Gastrocnemius medialis (tissue), 4 donors: ENCODE data around the gene MSTN. TPM values are rescaled to one million over a fixed set of nuclear protein-coding genes. Genes with fewer than 3 reads are reported as not detected.
"Not testable (repeated sequence)": the region's sequence is repeated elsewhere in the genome, so short reads cannot be mapped to it uniquely, and the experiment has no call there.

Experiments
- ATAC-seq, 2 donors: fragments of 150-250 bp; one replicate each; pipeline ENCODE4 v1.9.1; 2016
- DNase-seq, 2 donors: peaks; one replicate each; pipeline ENCODE4 v3.0.0-alpha.2; 2019
- H3K27ac ChIP-seq, 4 donors: fragments of 200-600 bp; sonication (generic); 1 replicate in 1 of 4; 2 replicates in 3 of 4; pipeline ENCODE4 v1.5.1; 2016 to 2018; ENCODE audit warnings: mild to moderate bottlenecking in 2 of 4, moderate library complexity in 1 of 4
- H3K27me3 ChIP-seq, 3 donors: fragments of 200-600 bp; sonication (generic) in 2 of 3; 1 replicate in 1 of 3; 2 replicates in 2 of 3; pipeline versions ENCODE4 v1.5.1 to v1.6.0; 2016 to 2019; ENCODE audit warnings: mild to moderate bottlenecking in 1 of 3, moderate library complexity in 1 of 3
- H3K36me3 ChIP-seq, 2 donors: fragments of 200-600 bp; sonication (generic) in 1 of 2; one replicate each; pipeline ENCODE4 v1.5.1; 2017 to 2018
- H3K4me1 ChIP-seq, 2 donors: fragments of 200-600 bp; sonication (generic) in 1 of 2; one replicate each; pipeline ENCODE4 v1.5.1; 2016 to 2017; ENCODE audit warnings: mild to moderate bottlenecking in 2 of 2
- H3K4me3 ChIP-seq, 4 donors: fragments of 200-600 bp; sonication (generic) in 3 of 4; 1 replicate in 1 of 4; 2 replicates in 3 of 4; pipeline ENCODE4 v1.5.1; 2016 to 2019; ENCODE audit warnings: mild to moderate bottlenecking in 2 of 4
- H3K9me3 ChIP-seq, 3 donors: fragments of 200-600 bp; sonication (generic) in 2 of 3; 1 replicate in 1 of 3; 2 replicates in 2 of 3; pipeline ENCODE4 v1.5.1; 2016 to 2019
- POLR2A ChIP-seq, 2 donors: fragments of 450-650 bp; IDR thresholded peaks; one replicate each; pipeline ENCODE4 v1.6.1; 2017; ENCODE audit warnings: antibody characterized with exemption in 2 of 2, mild to moderate bottlenecking in 2 of 2, moderate library complexity in 2 of 2
- in situ Hi-C, 4 donors: fragments of 200-750 bp; cut with MboI; loops; one replicate each; pipeline versions ENCODE4 v1.15.0 to v1.8.0; 2017; ENCODE audit warnings: low sequenced_read_pairs in 4 of 4
- intact Hi-C: fragments of 100-400 bp; cut with DNase I; formaldehyde crosslinking; loops from one replicate; pipeline ENCODE4 v1.15.1; 2023; ENCODE audit warnings: low total_unique reads
- total RNA-seq, 4 donors: library from RNA; depleted of rRNA; stranded (reverse); fragments of >200 nt; gene quantifications; one replicate each; pipeline versions ENCODE4 v1.1.0 to v1.2.3, GENCODE V29; 2016
- TF ChIP-seq, protein P1 (sequence below), 5 experiments: fragments of 450-650 bp in 3 of 5; fragments of 200-600 bp in 2 of 5; sonication (generic) in 2 of 5; IDR thresholded peaks in 4 of 5; conservative IDR thresholded peaks in 1 of 5; 1 replicate in 4 of 5; 2 replicates in 1 of 5; pipeline ENCODE4 v1.5.1; 2016 to 2019; ENCODE audit warnings: antibody characterized with exemption in 5 of 5, mild to moderate bottlenecking in 3 of 5, moderate library complexity in 3 of 5

MSTN gene
- total RNA-seq, 4 donors from 2014 or later = 0.11 to 6.2 (median 1.2) TPM

DNA sequence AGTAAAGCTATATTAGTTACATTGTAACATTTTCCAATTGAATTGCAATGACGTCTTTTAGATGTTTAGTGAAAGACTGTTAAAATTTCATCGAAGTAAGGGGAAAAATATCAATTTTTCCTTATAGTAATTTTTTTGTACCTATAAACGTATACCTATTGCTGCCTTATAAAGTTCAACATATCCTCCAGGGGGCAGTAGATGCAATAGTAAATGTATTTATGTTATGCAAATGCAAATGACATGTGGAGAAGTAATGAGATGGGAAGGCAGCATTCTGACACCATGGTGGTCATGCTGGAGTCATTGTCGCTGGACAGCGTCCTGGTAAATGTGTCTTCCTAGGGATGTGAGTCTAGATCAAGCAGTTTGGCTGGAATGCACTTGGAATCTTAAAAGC, 38.7 kb downstream of the MSTN start:
- H3K4me3 ChIP-seq = no peak overlapping the region
- H3K27ac ChIP-seq = no peak overlapping the region
- no peaks in the 10 kb centered on the region for H3K36me3 ChIP-seq
- intact Hi-C loops = loop anchor here (2.0 kb wide), 1 partner anchor 47 kb away; no protein-coding TSS in a partner anchor
- H3K4me1 ChIP-seq = no peaks in the 10 kb centered on the region
- TF ChIP-seq, protein P1, sequence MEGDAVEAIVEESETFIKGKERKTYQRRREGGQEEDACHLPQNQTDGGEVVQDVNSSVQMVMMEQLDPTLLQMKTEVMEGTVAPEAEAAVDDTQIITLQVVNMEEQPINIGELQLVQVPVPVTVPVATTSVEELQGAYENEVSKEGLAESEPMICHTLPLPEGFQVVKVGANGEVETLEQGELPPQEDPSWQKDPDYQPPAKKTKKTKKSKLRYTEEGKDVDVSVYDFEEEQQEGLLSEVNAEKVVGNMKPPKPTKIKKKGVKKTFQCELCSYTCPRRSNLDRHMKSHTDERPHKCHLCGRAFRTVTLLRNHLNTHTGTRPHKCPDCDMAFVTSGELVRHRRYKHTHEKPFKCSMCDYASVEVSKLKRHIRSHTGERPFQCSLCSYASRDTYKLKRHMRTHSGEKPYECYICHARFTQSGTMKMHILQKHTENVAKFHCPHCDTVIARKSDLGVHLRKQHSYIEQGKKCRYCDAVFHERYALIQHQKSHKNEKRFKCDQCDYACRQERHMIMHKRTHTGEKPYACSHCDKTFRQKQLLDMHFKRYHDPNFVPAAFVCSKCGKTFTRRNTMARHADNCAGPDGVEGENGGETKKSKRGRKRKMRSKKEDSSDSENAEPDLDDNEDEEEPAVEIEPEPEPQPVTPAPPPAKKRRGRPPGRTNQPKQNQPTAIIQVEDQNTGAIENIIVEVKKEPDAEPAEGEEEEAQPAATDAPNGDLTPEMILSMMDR (IDR thresholded peaks at IDR 0.05 in 4 of 5, conservative IDR thresholded peaks at IDR 0.05 in 1 of 5) = peak; percentile 23 to 65 (median 36)
- no peak for TF ChIP-seq POLR2A (IDR thresholded peaks at IDR 0.05)
- in situ Hi-C loops = no loop called here
- no peak for DNase-seq
- H3K27me3 ChIP-seq = no peaks in the 10 kb centered on the region
- ATAC-seq = peak; percentile 47 to 74
- H3K9me3 ChIP-seq = no peaks in the 10 kb centered on the region

DNA sequence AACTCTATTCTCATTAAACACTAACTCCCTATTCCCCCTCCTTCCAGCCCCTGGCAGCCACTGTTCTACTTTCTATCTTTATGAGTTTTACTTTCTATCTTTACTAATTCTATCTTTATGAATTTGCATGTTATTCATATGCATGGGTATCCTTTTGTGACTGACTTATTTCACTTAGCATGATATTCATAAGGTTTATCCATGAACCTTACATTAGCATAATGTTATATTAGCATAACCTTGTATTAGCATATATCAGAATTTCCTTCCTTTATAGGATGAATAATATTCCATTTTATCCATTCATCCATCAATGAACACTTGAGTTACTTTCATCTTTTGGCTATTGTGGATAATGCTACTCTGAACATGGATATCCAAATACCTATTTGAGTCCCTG, 41.8 kb downstream of the MSTN start:
- H3K36me3 ChIP-seq = no peaks in the 10 kb centered on the region
- no peak overlapping the region for H3K27ac ChIP-seq
- intact Hi-C loops = no loop called here
- in situ Hi-C loops = no loop called here
- no peaks in the 10 kb centered on the region for H3K27me3 ChIP-seq
- H3K9me3 ChIP-seq = peaks cover 0 to 3% (median 0%) of the 10 kb centered on the region in 3 donors
- H3K4me3 ChIP-seq = no peak overlapping the region
- ATAC-seq (no peak), DNase-seq (no peak)
- H3K4me1 ChIP-seq = no peaks in the 10 kb centered on the region
- TF ChIP-seq, protein P1 (IDR thresholded peaks at IDR 0.05 in 4 of 5, conservative IDR thresholded peaks at IDR 0.05 in 1 of 5) = no peak
- no peak for TF ChIP-seq POLR2A (IDR thresholded peaks at IDR 0.05)

DNA sequence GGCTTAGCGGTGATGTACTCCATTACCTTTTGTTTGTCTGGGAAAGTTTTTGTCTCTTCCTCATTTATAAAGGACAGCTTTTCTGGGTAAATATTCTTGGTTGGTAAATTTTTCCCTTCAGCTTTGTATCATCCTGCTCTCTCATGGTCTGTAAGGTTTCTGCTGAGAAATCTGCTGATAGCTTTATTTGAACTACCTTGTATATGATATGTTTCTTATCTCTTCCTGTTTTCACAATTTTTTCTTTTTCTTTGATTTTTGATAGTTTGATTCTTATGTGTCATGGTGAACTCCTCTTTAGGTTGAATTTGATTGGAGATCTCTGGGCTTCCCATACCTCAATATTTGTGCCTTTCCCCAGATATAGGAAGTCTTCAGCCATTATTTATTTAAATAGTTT, 44.7 kb downstream of the MSTN start:
- TF ChIP-seq, protein P1 (IDR thresholded peaks at IDR 0.05 in 4 of 5, conservative IDR thresholded peaks at IDR 0.05 in 1 of 5) = no peak
- TF ChIP-seq POLR2A (IDR thresholded peaks at IDR 0.05) = no peak
- no peak for ATAC-seq
- H3K27me3 ChIP-seq = no peaks in the 10 kb centered on the region
- in situ Hi-C loops = no loop called here
- peaks cover 0 to 3% (median 0%) of the 10 kb centered on the region in 3 donors for H3K9me3 ChIP-seq
- H3K27ac ChIP-seq = no peak overlapping the region
- no peak overlapping the region for H3K4me3 ChIP-seq
- H3K4me1 ChIP-seq = no peaks in the 10 kb centered on the region
- DNase-seq = no peak
- intact Hi-C loops = no loop called here
- no peaks in the 10 kb centered on the region for H3K36me3 ChIP-seq

DNA sequence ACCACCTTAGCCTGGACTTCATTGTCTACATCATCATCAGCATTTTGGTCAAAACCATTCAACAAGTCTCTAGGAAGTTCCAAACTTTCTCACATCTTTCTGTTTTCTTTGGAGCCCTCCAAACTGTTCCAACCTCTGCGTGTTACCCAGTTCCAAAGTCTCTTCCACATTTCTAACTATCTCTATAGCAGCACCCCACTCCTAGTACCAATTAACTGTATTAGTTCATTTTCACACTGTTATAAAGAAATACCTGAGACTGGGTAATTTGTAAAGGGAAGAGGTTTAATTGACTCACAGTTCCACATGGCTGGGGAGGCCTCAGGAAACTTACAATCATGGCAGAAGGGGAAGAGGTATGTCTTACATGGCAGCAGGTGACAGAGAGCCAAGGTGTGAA, 46.6 kb downstream of the MSTN start:
- DNase-seq, H3K9me3 ChIP-seq, H3K36me3 ChIP-seq, H3K27ac ChIP-seq, H3K27me3 ChIP-seq, ATAC-seq, intact Hi-C loops, in situ Hi-C loops, H3K4me1 ChIP-seq, H3K4me3 ChIP-seq: not testable (repeated sequence)
